B cell (primary cell): Measurements from ENCODE around the gene SPATA21. TPM values are rescaled to one million over a fixed set of nuclear protein-coding genes. Genes with fewer than 3 reads are reported as not detected.

Experiments used
- ATAC-seq: fragments of 200-7000 bp; cut with Tn5 transposase; one replicate; pipeline ENCODE4 v1.10.0; 2021; ENCODE audit warnings: low read depth, mild to moderate bottlenecking, moderate number of reproducible peaks, moderate library complexity
- CTCF ChIA-PET: fragments of 350-600 bp; sonication (Branson Sonifier 250); formaldehyde crosslinking; loops from one replicate; lab custom pipeline; 2021; ENCODE audit warnings: antibody characterized with exemption, inconsistent platforms; lab: Charles Lee
- POLR2A ChIA-PET: fragments of 350-600 bp; sonication (Branson Sonifier 250); formaldehyde crosslinking; loops from one replicate; lab custom pipeline; 2021; ENCODE audit warnings: antibody characterized with exemption; lab: Charles Lee
- DNase-seq: peaks from one replicate; pipeline ENCODE4 v3.0.0; 2013
- H2AFZ ChIP-seq: 2 replicates; pipeline ENCODE4 v1.6.1; 2012; ENCODE audit warnings: mild to moderate bottlenecking, low read depth, low read length; ENCODE audit not compliant: insufficient read depth, poor library complexity, severe bottlenecking
- H3K27ac ChIP-seq, 2 donors: 1 replicate in 1 of 2; 2 replicates in 1 of 2; pipeline ENCODE4 v1.5.1; 2012 to 2013; ENCODE audit warnings: low read length in 2 of 2, mild to moderate bottlenecking in 2 of 2, moderate library complexity in 1 of 2
- H3K27me3 ChIP-seq, 4 experiments: fragments of 200-600 bp in 1 of 4; sonication (generic) in 1 of 4; replicated peaks in 1 of 4; 1 replicate in 2 of 4; 2 replicates in 2 of 4; pipeline versions ENCODE4 v1.6.1 to v1.7.0; 2013 to 2016; ENCODE audit warnings: low read length in 3 of 4, mild to moderate bottlenecking in 2 of 4, mixed read lengths in 1 of 4, moderate library complexity in 1 of 4; ENCODE audit not compliant: insufficient read depth in 4 of 4, control insufficient read depth in 3 of 4; ENCODE audit errors: control extremely low read depth in 1 of 4
- H3K36me3 ChIP-seq, 2 experiments: replicated peaks in 1 of 2; 1 replicate in 1 of 2; 2 replicates in 1 of 2; pipeline versions ENCODE4 v1.6.1 to v1.7.1; 2013; ENCODE audit warnings: low read length in 1 of 2; ENCODE audit not compliant: insufficient read depth in 2 of 2, control insufficient read depth in 1 of 2; ENCODE audit errors: control extremely low read depth in 1 of 2, extremely low read depth in 1 of 2
- H3K4me1 ChIP-seq, 2 donors: fragments of 200-600 bp in 1 of 2; sonication (generic) in 1 of 2; 1 replicate in 1 of 2; 2 replicates in 1 of 2; pipeline versions ENCODE4 v1.5.1 to v1.6.1; 2013 to 2017; ENCODE audit warnings: low read length in 2 of 2; ENCODE audit not compliant: control insufficient read depth in 2 of 2, insufficient read depth in 2 of 2
- H3K4me2 ChIP-seq: replicated peaks from 2 replicates; pipeline ENCODE3; 2012; ENCODE audit warnings: mild to moderate bottlenecking, low read depth, low read length; ENCODE audit not compliant: poor library complexity, severe bottlenecking
- H3K4me3 ChIP-seq, 5 experiments: fragments of 200-600 bp in 1 of 5; sonication (generic) in 1 of 5; 1 replicate in 3 of 5; 2 replicates in 2 of 5; pipeline versions ENCODE4 v1.5.1 to v1.7.0; 2011 to 2016; ENCODE audit warnings: low read length in 4 of 5, mild to moderate bottlenecking in 4 of 5, low read depth in 2 of 5, control low read depth in 1 of 5, moderate library complexity in 1 of 5; ENCODE audit not compliant: insufficient read depth in 1 of 5; ENCODE audit errors: control extremely low read depth in 1 of 5, extremely low read depth in 1 of 5
- H3K79me2 ChIP-seq: fragments of 200-600 bp; sonication (generic); one replicate; pipeline ENCODE4 v1.6.0; 2016; ENCODE audit warnings: low read length; ENCODE audit not compliant: control insufficient read depth, insufficient read depth
- H3K9ac ChIP-seq: fragments of 200-600 bp; sonication (generic); 2 replicates; pipeline ENCODE4 v1.6.1; 2017; ENCODE audit warnings: mild to moderate bottlenecking, low read length, moderate library complexity
- H3K9me3 ChIP-seq, 3 donors: one replicate each; pipeline versions ENCODE4 v1.6.1 to v1.7.1; 2013; ENCODE audit warnings: low read length in 2 of 3; ENCODE audit not compliant: control insufficient read depth in 2 of 3, insufficient read depth in 1 of 3; ENCODE audit errors: control extremely low read depth in 1 of 3
- H4K20me1 ChIP-seq: 2 replicates; pipeline ENCODE4 v1.6.0; 2012; ENCODE audit warnings: mild to moderate bottlenecking, low read length; ENCODE audit not compliant: insufficient read depth, control insufficient read depth, poor library complexity, severe bottlenecking
- H3K27ac Mint-ChIP-seq: one replicate; pipeline ENCODE4 v1.8.0; 2021; ENCODE audit warnings: mixed read lengths
- H3K27me3 Mint-ChIP-seq: one replicate; pipeline ENCODE4 v1.8.0; 2021; ENCODE audit warnings: mixed read lengths
- H3K4me1 Mint-ChIP-seq: one replicate; pipeline ENCODE4 v1.8.0; 2021; ENCODE audit warnings: mixed read lengths
- H3K4me3 Mint-ChIP-seq: one replicate; pipeline ENCODE4 v1.8.0; 2021; ENCODE audit warnings: mixed read lengths
- H3K9me3 Mint-ChIP-seq: one replicate; pipeline ENCODE4 v1.8.0; 2022; ENCODE audit warnings: mixed read lengths; ENCODE audit not compliant: insufficient read depth
- EZH2 ChIP-seq: IDR thresholded peaks from 2 replicates; pipeline ENCODE4 v1.6.1; 2012; ENCODE audit warnings: borderline replicate concordance, low read depth, mild to moderate bottlenecking, moderate library complexity, low read length; ENCODE audit not compliant: insufficient read depth, poor library complexity, severe bottlenecking
- WGBS: methylation state at CpG from one replicate; pipeline ENCODE4 v1.1.5; 2013; ENCODE audit warnings: missing lambda C conversion rate; ENCODE audit not compliant: insufficient coverage; 5-methylcytosine and 5-hydroxymethylcytosine counted together
- intact Hi-C: fragments of 100-400 bp; cut with micrococcal nuclease; formaldehyde crosslinking; loops from one replicate; pipeline ENCODE4 v1.10.0; 2022
- polyA plus RNA-seq: library from polyadenylated mRNA; depleted of rRNA; stranded (reverse); fragments of >200 nt; gene quantifications from 2 replicates; pipeline ENCODE4 v1.2.3, GENCODE V29; 2012
- total RNA-seq, 2 donors: library from RNA; stranded (reverse); fragments of 120-200 nt in 1 of 2; gene quantifications; 1 replicate in 1 of 2; 2 replicates in 1 of 2; pipeline versions ENCODE4 v1.2.3 to v1.2.4, GENCODE V29; 2013 to 2022
- TF ChIP-seq, protein P1 (sequence below): fragments of 200-600 bp; IDR thresholded peaks from one replicate; pipeline ENCODE4 v1.8.0; 2022; ENCODE audit warnings: antibody characterized with exemption, mild to moderate bottlenecking

The SPATA21 gene
- total and polyA plus RNA-seq, 2 donors (not counting 1 experiment from before 2014, with no cell fraction given), result 0.01 TPM; not detected in 1

DNA sequence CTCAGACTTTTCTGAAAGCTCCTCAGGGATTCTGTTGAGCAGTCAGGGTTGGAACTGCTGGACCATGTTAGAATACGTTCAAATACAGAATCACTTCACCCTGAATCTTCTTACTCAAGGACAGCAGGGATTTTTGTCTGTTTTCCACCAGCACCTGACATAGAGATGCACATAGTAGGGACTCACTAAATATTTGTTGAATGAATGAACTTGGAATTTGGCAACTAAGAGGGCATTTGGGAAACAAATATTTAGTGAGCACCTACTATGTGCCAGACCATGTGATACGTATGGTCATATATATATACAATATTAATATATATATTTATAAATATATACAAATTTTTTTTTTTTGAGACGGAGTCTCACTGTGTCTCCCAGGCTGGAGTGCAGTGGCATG lies 80.4 kb downstream of the SPATA21 start:
- Mint-ChIP-seq H3K4me1 (peaks cover 6% of the 10 kb centered on the region), H3K9me3 (no peaks in the 10 kb centered on the region), H3K27ac (no peak overlapping the region), H3K4me3 (no peak overlapping the region), H3K27me3 (no peaks in the 10 kb centered on the region)
- Histone ChIP-seq H3K4me3 (no peak overlapping the region), H3K4me2 (no peak overlapping the region), H2AFZ (no peak overlapping the region), H3K27ac (no peak overlapping the region), H3K4me1 (peaks cover 8 to 11% of the 10 kb centered on the region in 2 donors), H3K9me3 (no peaks in the 10 kb centered on the region), H4K20me1 (no peaks in the 10 kb centered on the region), H3K9ac (no peak overlapping the region), H3K79me2 (peaks cover 2% of the 10 kb centered on the region), H3K36me3 (no peaks in the 10 kb centered on the region), H3K27me3 (no peaks in the 10 kb centered on the region)
- CTCF ChIA-PET, result interaction anchor here (1.1 kb wide), 1 partner anchor 7 kb away, joined by 6 read pairs; no protein-coding TSS in a partner anchor
- no CpG with 5 or more reads among the region's 3 CpGs for WGBS
- POLR2A ChIA-PET, result no interaction called here
- no peak for ATAC-seq
- intact Hi-C loops, result no loop called here
- DNase-seq, result no peak
- TF ChIP-seq EZH2, result no peak
- TF ChIP-seq, protein P1, sequence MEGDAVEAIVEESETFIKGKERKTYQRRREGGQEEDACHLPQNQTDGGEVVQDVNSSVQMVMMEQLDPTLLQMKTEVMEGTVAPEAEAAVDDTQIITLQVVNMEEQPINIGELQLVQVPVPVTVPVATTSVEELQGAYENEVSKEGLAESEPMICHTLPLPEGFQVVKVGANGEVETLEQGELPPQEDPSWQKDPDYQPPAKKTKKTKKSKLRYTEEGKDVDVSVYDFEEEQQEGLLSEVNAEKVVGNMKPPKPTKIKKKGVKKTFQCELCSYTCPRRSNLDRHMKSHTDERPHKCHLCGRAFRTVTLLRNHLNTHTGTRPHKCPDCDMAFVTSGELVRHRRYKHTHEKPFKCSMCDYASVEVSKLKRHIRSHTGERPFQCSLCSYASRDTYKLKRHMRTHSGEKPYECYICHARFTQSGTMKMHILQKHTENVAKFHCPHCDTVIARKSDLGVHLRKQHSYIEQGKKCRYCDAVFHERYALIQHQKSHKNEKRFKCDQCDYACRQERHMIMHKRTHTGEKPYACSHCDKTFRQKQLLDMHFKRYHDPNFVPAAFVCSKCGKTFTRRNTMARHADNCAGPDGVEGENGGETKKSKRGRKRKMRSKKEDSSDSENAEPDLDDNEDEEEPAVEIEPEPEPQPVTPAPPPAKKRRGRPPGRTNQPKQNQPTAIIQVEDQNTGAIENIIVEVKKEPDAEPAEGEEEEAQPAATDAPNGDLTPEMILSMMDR, result no peak

DNA sequence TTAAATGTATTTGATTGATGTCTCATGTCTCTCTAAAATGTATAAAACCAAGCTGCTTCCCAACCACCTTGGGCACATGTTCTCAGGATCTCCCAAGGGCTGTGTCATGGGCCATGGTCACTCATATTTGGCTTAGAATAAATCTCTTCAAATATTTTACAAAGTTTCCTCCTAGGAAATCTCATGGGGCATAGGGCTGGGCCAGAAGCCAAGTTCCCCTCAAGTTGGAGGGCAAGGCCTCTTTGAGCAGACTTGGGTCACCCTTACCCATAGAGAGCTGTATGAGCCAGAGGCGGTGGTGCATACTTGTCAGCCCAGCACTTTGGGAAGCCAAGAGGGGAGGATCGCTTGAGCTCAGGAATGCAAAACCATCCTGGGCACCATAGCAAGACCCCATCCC lies 82.6 kb downstream of the SPATA21 start:
- ATAC-seq (no peak), DNase-seq (no peak)
- H4K20me1 ChIP-seq, result no peaks in the 10 kb centered on the region
- no peaks in the 10 kb centered on the region for H3K9me3 ChIP-seq
- H3K27me3 Mint-ChIP-seq, result no peaks in the 10 kb centered on the region
- intact Hi-C loops, result loop anchor here (5.0 kb wide), 2 partner anchors 88 to 137 kb away; partner anchors contain the start of gene NECAP2
- H3K27ac ChIP-seq, result no peak overlapping the region
- H3K4me1 Mint-ChIP-seq, result peaks cover 17% of the 10 kb centered on the region
- 100% methylated on average over 1 of the region's 2 CpGs for WGBS
- POLR2A ChIA-PET, result no interaction called here
- no peak overlapping the region for H3K4me3 Mint-ChIP-seq
- no peaks in the 10 kb centered on the region for H3K27me3 ChIP-seq
- H3K9me3 Mint-ChIP-seq, result no peaks in the 10 kb centered on the region
- peaks cover 19 to 30% of the 10 kb centered on the region in 2 donors for H3K4me1 ChIP-seq
- CTCF ChIA-PET, result interaction anchor here (0.6 to 4.7 kb wide), 2 partner anchors 8 to 22 kb away, joined by 4 to 52 read pairs; no protein-coding TSS in a partner anchor
- peaks cover 25% of the 10 kb centered on the region for H3K79me2 ChIP-seq
- H3K27ac Mint-ChIP-seq, result no peak overlapping the region
- H2AFZ ChIP-seq, result no peak overlapping the region
- no peak overlapping the region for H3K4me2 ChIP-seq
- no peaks in the 10 kb centered on the region for H3K36me3 ChIP-seq
- H3K4me3 ChIP-seq, result no peak overlapping the region
- TF ChIP-seq, protein P1, result no peak
- TF ChIP-seq EZH2, result no peak
- no peak overlapping the region for H3K9ac ChIP-seq
